A673 (cell line): ENCODE results near the gene ZNF534.

Experiments
- EZH2 ChIP-seq: fragments of 200-600 bp; sonication (generic); IDR thresholded peaks from 2 replicates; pipeline ENCODE4 v1.6.1; 2017; ENCODE audit warnings: borderline replicate concordance, low read depth, mild to moderate bottlenecking, mixed read lengths, antibody characterized with exemption, low read length; ENCODE audit not compliant: poor library complexity, severe bottlenecking
- TF ChIP-seq, protein P1 (sequence below): fragments of 300-800, 200-600 bp; sonication (generic); conservative IDR thresholded peaks from 2 replicates; pipeline ENCODE4 v1.5.1; 2017; ENCODE audit warnings: low read depth, mild to moderate bottlenecking, antibody characterized with exemption, low read length, moderate library complexity, mixed read lengths

DNA sequence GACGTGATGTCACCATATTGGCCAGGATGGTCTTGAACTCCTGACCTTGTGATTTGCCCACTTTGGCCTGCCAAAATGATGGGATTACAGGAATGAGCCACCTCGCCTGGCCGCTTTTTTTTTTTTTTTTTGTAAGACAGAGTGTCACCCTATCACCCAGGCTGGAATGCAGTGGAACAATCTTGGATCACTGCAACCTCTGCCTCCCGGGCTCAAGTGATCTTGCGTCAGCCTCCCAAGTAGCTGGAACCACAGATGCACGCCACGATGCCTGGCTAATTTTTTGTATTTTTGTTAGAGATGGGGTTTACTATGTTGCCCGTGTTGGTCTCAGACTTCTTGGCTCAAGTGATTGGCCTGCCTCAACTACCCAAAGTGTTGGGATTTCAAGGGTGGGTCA, 69.6 kb downstream of the ZNF534 start:
- TF ChIP-seq, protein P1, sequence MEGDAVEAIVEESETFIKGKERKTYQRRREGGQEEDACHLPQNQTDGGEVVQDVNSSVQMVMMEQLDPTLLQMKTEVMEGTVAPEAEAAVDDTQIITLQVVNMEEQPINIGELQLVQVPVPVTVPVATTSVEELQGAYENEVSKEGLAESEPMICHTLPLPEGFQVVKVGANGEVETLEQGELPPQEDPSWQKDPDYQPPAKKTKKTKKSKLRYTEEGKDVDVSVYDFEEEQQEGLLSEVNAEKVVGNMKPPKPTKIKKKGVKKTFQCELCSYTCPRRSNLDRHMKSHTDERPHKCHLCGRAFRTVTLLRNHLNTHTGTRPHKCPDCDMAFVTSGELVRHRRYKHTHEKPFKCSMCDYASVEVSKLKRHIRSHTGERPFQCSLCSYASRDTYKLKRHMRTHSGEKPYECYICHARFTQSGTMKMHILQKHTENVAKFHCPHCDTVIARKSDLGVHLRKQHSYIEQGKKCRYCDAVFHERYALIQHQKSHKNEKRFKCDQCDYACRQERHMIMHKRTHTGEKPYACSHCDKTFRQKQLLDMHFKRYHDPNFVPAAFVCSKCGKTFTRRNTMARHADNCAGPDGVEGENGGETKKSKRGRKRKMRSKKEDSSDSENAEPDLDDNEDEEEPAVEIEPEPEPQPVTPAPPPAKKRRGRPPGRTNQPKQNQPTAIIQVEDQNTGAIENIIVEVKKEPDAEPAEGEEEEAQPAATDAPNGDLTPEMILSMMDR, result no peak
- TF ChIP-seq EZH2, result no peak
